LNCAP (cell line): ENCODE data around the gene RWDD1.

Experiments used
- CTCF ChIP-seq: fragments of 450-650 bp; IDR thresholded peaks from 2 replicates; pipeline ENCODE4 v1.5.1; 2017; ENCODE audit warnings: mild to moderate bottlenecking

The RWDD1 gene

GRCh38 chr6:116562019-116562403 is 9.3 kb upstream of the RWDD1 start:
- TF ChIP-seq CTCF: no peak

GRCh38 chr6:116562614-116563013 is 8.7 kb upstream of the RWDD1 start:
- no peak for TF ChIP-seq CTCF

GRCh38 chr6:116563830-116564229 is 7.5 kb upstream of the RWDD1 start:
- no peak for TF ChIP-seq CTCF

- TF ChIP-seq CTCF: no peak
Observed at GRCh38 chr6:116564311-116564710, 7.0 kb upstream of the RWDD1 start.

- no peak for TF ChIP-seq CTCF
Observed at GRCh38 chr6:116564921-116565872, 6.1 kb upstream of the RWDD1 start.

GRCh38 chr6:116568111-116568510 is 3.2 kb upstream of the RWDD1 start:
- no peak for TF ChIP-seq CTCF

GRCh38 chr6:116568821-116569755 is 2.2 kb upstream of the RWDD1 start:
- TF ChIP-seq CTCF: no peak
